CD4-positive, alpha-beta T cell (primary cell): ENCODE results near the gene LRP8. TPM values are rescaled to one million over a fixed set of nuclear protein-coding genes. Genes with fewer than 3 reads are reported as not detected.
A peak's percentile ranks its signal among the peaks of the same experiment; 100 is the strongest.

Experiments
- ATAC-seq: fragments of 200-7000 bp; cut with Tn5 transposase; one replicate; pipeline ENCODE4 v1.10.0; 2022; ENCODE audit warnings: mild to moderate bottlenecking; ENCODE audit not compliant: poor library complexity
- CTCF ChIA-PET: fragments of 350-600 bp; sonication (Branson Sonifier 250); formaldehyde crosslinking; loops from one replicate; lab custom pipeline; 2021; ENCODE audit warnings: antibody characterized with exemption, inconsistent platforms; lab: Charles Lee
- POLR2A ChIA-PET: fragments of 350-600 bp; sonication (Branson Sonifier 250); formaldehyde crosslinking; loops from one replicate; lab custom pipeline; 2021; ENCODE audit warnings: antibody characterized with exemption, inconsistent platforms; lab: Charles Lee
- DNase-seq, 14 experiments: peaks; one replicate each; pipeline ENCODE4 v3.0.0-alpha.2; 2013 to 2020; ENCODE audit warnings: mixed read lengths in 2 of 14
- H3K27ac ChIP-seq, 2 donors: one replicate each; pipeline versions ENCODE4 v1.5.1 to v1.7.0; 2013; ENCODE audit warnings: low read length in 2 of 2, low read depth in 1 of 2, mild to moderate bottlenecking in 1 of 2
- H3K27me3 ChIP-seq, 2 experiments: 1 replicate in 1 of 2; 2 replicates in 1 of 2; pipeline versions ENCODE4 v1.6.1 to v1.7.0; 2013; ENCODE audit warnings: low read length in 2 of 2, control low read depth in 1 of 2, mild to moderate bottlenecking in 1 of 2, moderate library complexity in 1 of 2; ENCODE audit not compliant: insufficient read depth in 2 of 2, control insufficient read depth in 1 of 2
- H3K36me3 ChIP-seq: one replicate; pipeline ENCODE4 v1.6.1; 2013; ENCODE audit warnings: low read length, control low read depth; ENCODE audit not compliant: insufficient read depth
- H3K4me1 ChIP-seq: one replicate; pipeline ENCODE4 v1.6.1; 2013; ENCODE audit warnings: low read length, control low read depth; ENCODE audit not compliant: insufficient read depth
- H3K4me3 ChIP-seq: one replicate; pipeline ENCODE4 v1.5.1; 2013; ENCODE audit warnings: mild to moderate bottlenecking, low read length, moderate library complexity
- H3K9me3 ChIP-seq, 2 experiments: 1 replicate in 1 of 2; 2 replicates in 1 of 2; pipeline versions ENCODE4 v1.6.1 to v1.7.0; 2013; ENCODE audit warnings: low read length in 2 of 2, mild to moderate bottlenecking in 2 of 2, control low read depth in 1 of 2, moderate library complexity in 1 of 2; ENCODE audit not compliant: control insufficient read depth in 1 of 2, insufficient read depth in 1 of 2
- H3K27ac Mint-ChIP-seq: one replicate; pipeline ENCODE4 v1.8.0; 2020; ENCODE audit warnings: mixed read lengths
- H3K27me3 Mint-ChIP-seq: one replicate; pipeline ENCODE4 v1.8.0; 2021; ENCODE audit warnings: mixed read lengths
- H3K36me3 Mint-ChIP-seq: one replicate; pipeline ENCODE4 v1.8.0; 2021; ENCODE audit warnings: low read depth, mixed read lengths
- H3K4me1 Mint-ChIP-seq: one replicate; pipeline ENCODE4 v1.8.0; 2021; ENCODE audit warnings: low read depth, mixed read lengths
- H3K4me3 Mint-ChIP-seq: one replicate; pipeline ENCODE4 v1.8.0; 2020; ENCODE audit warnings: mild to moderate bottlenecking, mixed read lengths
- H3K9me3 Mint-ChIP-seq: one replicate; pipeline ENCODE4 v1.8.0; 2020; ENCODE audit warnings: mixed read lengths
- CTCF ChIP-seq: fragments of 200-600 bp; IDR thresholded peaks from one replicate; pipeline ENCODE4 v1.8.0; 2022; ENCODE audit warnings: antibody characterized with exemption, mild to moderate bottlenecking
- intact Hi-C, 2 experiments: fragments of 100-400 bp; cut with DNase I in 1 of 2; cut with micrococcal nuclease in 1 of 2; formaldehyde crosslinking; loops; one replicate each; pipeline versions ENCODE4 v1.15.1 to v1.9.0; 2023 to 2025; cut with DNase I, micrococcal nuclease
- total RNA-seq, 174 experiments: library from RNA in 2 of 174; stranded (reverse) in 2 of 174; gene quantifications; one replicate each; pipeline ENCODE4 v1.2.3 and lab custom pipeline; 2021 to 2026

LRP8 gene
- total RNA-seq, 2 experiments from 2014 or later, result 8.1 to 11.5 TPM

- peak overlapping the region; percentile 81 for H3K27ac Mint-ChIP-seq
- Histone ChIP-seq H3K27me3 (no peaks in the 10 kb centered on the region), H3K27ac (no peak overlapping the region), H3K4me1 (peaks cover 26% of the 10 kb centered on the region), H3K36me3 (peaks cover 2% of the 10 kb centered on the region), H3K9me3 (no peaks in the 10 kb centered on the region), H3K4me3 (peak overlapping the region; percentile 86)
- peak; percentile 22 to 76 (median 38) for DNase-seq
- no peak for TF ChIP-seq CTCF
- peaks cover 17% of the 10 kb centered on the region for H3K4me1 Mint-ChIP-seq
- peak; percentile 18 for ATAC-seq
- H3K4me3 Mint-ChIP-seq, result peak overlapping the region; percentile 97
- CTCF ChIA-PET, result no interaction called here
- no peaks in the 10 kb centered on the region for H3K27me3 Mint-ChIP-seq
- intact Hi-C loops, result loop anchor here in 1 of 2 experiments (5.0 to 10.0 kb wide), 3 partner anchors 90 to 1387 kb away; partner anchors contain the start of genes IFT25, LRRC42, MAGOH and TTC4
- H3K9me3 Mint-ChIP-seq, result no peaks in the 10 kb centered on the region
- POLR2A ChIA-PET, result interaction anchor here (0.8 to 2.6 kb wide), 4 partner anchors 41 to 624 kb away, joined by 3 to 14 read pairs (median 4); partner anchors contain the start of gene MAGOH
- H3K36me3 Mint-ChIP-seq, result peaks cover 4% of the 10 kb centered on the region
Measured at GRCh38 chr1:53327182-53327913, 522 bp downstream of the LRP8 start.

- H3K4me3 ChIP-seq, result peak overlapping the region; percentile 86
- CTCF ChIA-PET, result no interaction called here
- POLR2A ChIA-PET, result interaction anchor here (0.7 to 2.6 kb wide), 5 partner anchors 41 to 624 kb away, joined by 3 to 14 read pairs (median 3); partner anchors contain the start of gene MAGOH
Measured at GRCh38 chr1:53326598-53327181, 1.2 kb downstream of the LRP8 start.

More at GRCh38 chr1:53326598-53327181, 1.2 kb downstream of the LRP8 start:
- peaks cover 2% of the 10 kb centered on the region for H3K36me3 ChIP-seq
- no peaks in the 10 kb centered on the region for H3K9me3 ChIP-seq
- peak; percentile 2 for ATAC-seq
- Mint-ChIP-seq H3K27me3 (no peaks in the 10 kb centered on the region), H3K9me3 (no peaks in the 10 kb centered on the region), H3K36me3 (peaks cover 4% of the 10 kb centered on the region), H3K4me3 (peak overlapping the region; percentile 97), H3K4me1 (peaks cover 17% of the 10 kb centered on the region), H3K27ac (peak overlapping the region; percentile 81)
- no peak for TF ChIP-seq CTCF
- no peak for DNase-seq
- H3K27ac ChIP-seq, result no peak overlapping the region
- no peaks in the 10 kb centered on the region for H3K27me3 ChIP-seq
- H3K4me1 ChIP-seq, result peaks cover 26% of the 10 kb centered on the region
- intact Hi-C loops, result loop anchor here (1.0 to 10.0 kb wide), 4 partner anchors 42 to 1388 kb away; partner anchors contain the start of genes IFT25 (in 1 of the 2), LRRC42 (in 1 of the 2), MAGOH (in 1 of the 2) and TTC4 (in 1 of the 2)
